Stimulated activated CD4-positive, alpha-beta T cell treated with anti-CD3 and anti-CD28 coated beads, Interleukin-4, amount 100 ng/mL, for 4 hours (primary cell): ENCODE measurements around the gene ATP6V0D1.
"Not testable (repeated sequence)": the region's sequence is repeated elsewhere in the genome, so short reads cannot be mapped to it uniquely, and the experiment has no call there.

ENCODE experiments used
- DNase-seq, 2 experiments: peaks; one replicate each; pipeline ENCODE4 v3.0.0-alpha.2; 2020

ATP6V0D1 gene

DNA sequence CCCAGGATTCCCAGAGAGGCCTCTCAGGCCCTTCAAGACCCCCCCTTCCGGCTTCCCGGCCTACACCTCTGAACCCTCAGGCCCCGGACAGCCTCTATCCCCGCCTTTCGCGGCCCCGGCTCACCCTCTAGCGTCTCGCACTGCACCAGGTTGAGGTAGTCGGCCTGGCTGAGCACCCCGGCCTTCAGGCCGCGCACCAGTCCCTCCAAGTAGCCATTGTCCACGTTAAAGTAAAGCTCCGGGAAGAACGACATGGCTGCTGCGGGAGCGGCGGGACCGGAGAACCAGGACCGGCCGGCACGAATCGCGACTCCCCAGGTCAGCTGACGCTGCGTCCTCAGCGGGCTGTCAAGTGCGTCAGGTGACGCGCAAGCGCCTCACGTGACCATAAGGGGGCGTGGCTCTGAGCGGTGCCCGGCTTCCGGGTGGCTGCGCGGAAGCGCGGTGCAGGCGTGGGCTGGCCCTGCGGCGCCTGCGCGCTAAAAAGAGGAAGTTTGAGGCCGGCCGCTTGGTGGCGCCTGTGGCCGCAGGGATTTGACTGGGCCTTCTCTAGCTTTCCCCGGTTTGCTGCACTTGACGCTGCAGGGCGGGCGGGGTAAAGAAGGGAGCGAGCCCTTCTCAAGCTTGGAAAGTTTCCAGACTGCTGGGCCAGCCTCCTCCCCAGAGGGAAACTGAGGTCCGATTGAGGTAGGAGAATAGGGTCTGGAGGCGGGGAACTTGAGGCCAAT is at the start of gene ATP6V0D1:
ATP6V0D1 (minus strand) TSS at position 325 of the 728 bp plus-strand sequence; CDS start at position 254, 71 bp downstream.
- peak; percentile 97 to 98 for DNase-seq

DNA sequence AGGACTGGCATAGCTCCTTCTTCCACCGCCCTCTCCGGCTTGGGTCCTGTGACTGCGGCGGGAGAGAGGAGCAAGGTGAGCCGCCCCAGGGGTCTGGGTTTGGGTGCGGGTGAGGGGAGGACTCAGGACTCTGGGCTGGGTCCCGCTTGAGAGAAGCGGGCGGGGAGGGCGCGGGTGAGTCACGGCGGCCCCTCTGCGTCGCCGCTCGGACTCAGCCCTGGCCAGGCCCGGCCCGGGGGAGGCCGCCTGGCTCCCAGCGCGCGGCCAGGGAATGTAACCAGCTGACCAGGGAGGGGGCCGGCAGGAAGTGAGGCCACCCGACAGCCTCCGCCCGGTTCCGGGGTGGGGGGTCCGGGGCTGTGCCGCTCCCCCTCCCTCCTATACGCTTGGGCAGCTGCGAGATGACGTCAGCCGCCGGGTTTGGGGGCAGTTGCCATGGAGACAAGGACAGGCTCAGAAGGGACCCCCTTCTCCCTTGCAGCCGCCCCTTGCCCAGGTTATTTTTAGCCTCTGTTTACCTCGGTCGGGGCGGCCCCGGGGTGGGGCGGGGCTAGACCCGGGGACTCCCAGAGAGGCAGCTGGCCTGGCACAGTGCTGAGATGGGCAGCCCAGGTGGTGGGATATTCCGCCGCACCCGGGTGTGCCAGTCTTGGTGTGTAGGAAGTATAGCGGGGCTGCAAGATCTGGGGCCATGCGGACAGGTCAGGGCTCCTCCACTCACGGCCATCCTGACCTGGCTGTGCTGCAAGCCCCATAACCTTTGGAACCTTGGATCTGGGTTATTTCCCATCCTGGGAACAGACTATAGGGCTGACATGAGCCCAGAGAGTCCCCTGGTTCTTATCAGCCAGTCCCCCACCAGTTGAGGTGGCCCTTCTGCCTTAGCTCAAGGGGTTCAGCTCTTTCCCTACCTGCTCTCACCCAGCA is 49.3 kb upstream of the ATP6V0D1 start:
- no peak for DNase-seq

DNA sequence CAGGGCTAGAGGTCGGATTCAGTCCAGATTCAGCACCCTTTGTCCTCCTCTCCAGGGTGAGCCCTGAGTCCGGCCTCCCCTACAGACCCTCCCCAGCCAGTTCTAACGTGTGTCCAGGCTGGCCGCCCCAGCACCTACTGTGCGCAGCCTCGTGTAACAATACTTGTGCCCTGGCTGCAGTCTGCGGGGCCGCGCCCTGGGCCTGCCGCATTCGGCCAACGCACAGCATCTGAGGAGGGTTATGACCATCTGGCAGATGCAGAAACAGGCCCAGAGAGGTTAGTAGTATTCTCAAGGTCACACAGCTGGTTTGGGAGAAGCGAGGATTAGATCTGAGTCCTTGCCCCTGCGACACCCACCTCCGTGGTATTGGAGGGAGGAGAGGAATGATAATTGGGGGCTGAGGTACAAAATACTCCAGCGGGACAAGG is 48.6 kb upstream of the ATP6V0D1 start:
- DNase-seq: no peak

DNA sequence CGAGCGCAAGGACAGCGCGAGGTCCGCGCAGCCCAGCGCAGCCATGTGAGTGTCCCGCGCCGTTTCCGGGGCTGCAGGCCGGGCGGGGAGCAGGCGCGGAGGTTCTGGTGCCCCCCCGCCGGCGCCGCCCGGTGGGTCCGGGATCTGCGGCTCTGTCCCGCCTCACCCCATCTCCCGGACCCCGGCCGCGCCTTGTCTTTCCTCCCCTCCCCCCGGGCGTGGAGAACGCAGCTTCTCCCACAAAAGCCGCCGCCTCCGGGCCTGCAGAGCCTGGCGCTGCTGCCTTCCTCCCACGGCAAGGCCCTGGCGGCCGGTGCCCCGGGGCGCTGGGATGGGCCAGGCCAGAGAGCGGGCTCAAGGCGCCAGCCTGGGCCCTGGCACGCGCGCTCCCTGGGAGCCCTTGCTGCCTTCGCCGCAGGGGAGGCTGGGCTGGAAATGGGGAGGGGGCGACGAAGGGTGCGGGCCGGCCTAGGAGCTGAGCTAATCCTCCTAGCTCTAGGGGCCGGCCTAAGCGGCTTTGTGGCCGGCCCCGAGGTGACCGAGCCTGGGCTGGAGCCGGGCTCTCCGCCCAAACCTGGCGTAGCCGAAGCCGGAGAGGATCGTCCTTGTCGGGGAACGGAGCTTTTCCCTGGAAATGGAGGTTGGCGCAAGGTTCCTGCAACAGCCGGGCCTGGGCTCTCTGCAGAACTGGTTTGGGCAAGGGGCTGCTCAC is 48.1 kb upstream of the ATP6V0D1 start:
- DNase-seq: peak in 1 of 2 experiments; percentile 37

DNA sequence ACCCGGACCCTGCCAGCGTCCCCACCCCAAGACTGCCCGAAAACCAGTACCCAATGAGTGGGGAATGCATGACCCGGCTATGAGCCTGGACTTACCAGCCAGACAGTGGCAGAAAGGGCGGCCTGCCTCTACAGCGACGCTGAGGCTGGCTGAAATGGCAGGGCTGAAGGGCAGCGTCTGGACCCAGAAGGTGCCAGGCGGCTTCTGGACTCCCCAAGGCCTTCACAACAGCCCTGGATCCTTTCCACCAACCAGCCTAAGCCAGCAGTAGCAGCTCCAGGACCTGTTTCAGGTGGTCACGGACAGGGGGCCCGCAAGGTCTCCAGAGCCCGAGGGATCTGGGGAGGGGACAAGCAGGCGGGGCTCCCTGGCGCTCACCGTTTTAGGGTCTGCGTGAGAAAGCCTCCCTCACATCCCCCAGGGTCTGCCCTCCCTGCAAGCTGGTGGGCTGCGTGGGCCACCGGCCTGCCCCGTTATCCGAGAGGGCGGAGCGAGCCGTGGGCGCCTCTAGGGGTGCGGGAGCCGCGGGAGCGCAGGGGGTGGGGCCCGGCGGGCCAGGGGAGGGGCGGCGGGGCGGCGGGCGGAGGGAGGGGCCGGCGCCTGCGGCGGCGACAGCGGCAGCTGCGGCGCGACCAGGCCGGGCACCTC is 47.4 kb upstream of the ATP6V0D1 start, which contains the start of gene RIPOR1:
RIPOR1 (plus strand) TSS at position 608 of the 648 bp plus-strand sequence. CDS start 9,618 bp downstream, outside the sequence.
- DNase-seq: peak; percentile 46 to 57

DNA sequence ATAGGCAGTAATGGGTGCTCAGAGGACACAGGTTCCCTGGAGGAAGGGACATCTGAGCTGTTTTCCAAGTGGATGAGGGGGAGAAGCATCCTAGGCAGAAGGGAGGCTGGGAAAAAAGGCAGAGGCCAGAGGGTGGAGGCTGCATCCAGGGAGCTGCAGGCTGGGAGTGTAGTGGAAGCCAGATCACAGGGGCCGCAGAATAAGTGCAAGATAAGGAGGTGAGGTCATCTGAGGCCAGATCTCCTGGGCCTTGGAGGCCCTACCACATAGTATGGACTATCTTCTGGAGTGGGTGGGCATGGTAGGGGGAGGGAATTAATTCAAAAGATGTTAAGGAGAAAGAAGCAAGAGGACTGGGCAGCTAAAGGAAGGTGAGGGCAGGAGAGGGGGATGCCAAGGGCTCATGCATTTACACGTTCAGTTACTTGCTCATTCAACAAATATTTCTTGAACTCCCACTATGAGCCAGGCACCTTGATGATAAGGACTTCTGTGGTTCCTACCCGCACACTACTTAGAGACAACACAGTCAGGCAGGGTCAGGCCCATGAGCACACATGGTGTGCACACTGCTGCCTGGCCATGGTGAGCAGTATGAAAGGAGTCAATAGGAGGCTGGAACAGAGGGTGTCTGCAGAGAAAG is 45.3 kb upstream of the ATP6V0D1 start:
- no peak for DNase-seq

DNA sequence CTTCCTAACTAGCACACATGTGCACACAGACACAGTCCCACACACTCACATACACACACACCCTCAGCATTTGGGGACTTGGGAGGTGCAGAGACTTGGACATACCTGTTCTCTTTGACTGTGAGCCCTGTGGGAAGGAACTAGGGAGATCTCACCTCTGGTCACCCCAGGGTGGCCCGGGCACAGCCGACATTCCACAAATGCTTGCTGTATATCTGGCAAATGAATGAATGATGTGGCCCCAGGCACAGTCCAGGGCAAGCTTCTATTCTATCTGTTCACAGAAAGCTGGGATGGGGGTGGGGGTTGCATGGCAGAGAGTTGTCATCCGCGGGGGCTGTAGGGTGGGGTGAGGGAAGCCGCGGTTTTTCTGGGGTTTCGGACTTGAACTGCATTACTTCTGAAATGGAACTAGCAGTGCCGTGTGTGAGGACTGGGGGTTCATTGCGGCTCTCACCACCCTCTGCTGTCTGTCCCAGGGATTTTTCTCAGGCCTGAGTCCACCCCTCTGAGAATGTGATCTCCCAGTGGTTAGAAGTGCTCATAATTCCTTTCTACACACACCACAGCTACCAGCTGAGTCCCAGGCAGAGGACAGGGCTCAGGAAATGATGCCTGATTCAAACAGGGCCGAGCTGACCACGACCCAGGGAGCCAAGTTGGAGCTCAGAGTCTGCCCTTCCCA is 44.4 kb upstream of the ATP6V0D1 start:
- no peak for DNase-seq

DNA sequence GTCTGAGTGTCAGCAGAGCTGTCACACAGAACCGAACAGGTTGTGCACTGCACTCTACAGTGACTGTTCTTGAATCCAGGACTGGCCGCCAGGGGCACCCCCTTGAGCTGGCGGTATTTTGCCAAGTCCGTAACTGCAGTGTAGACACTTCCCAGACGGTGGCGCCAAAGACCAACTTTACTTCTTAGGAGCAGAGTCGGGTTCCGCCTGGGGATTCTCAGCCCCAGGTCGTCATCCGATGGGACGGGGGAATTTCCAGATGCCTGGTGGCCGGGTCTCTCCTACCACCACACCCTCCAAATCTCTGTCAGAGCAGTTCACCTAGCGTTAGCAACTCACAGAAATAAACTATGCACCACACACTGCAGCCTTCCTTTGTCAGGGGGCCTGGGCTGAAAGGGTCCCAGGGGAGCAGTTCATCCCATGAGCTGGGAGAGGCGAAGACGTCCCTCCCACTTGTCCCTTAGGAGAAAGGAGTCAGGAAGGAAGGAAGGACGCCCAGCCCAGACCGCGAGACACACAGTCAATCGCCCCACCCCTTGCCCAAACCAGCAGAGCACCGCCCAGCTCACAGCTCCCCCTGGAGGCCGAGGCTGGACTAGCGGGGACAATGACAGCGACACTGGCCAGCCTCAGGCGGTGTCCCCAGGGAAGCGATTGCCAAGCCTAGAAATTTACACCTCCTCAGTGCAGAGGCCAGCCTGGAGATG is 40.3 kb upstream of the ATP6V0D1 start:
- DNase-seq: peak; percentile 94 to 97

DNA sequence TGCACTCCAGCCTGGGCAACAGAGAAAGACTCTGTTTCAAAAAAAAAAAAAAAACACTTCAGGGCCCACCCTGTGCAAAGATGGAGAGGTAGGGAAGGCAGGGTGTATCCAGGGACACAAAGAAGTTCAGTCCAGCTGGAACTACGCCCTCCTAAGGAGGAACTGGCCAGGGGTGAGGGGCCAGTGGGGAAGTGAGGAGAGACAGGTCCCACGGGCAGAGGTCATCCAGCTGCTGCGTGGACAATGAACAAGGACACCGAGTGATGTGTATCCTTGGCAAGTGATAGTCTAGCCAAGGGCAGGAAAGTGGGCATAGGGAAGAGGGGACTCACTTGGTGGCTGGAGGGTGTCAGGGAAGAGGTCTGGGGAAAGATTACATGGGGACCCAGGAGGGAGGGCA is 38.3 kb upstream of the ATP6V0D1 start:
- DNase-seq: no peak

DNA sequence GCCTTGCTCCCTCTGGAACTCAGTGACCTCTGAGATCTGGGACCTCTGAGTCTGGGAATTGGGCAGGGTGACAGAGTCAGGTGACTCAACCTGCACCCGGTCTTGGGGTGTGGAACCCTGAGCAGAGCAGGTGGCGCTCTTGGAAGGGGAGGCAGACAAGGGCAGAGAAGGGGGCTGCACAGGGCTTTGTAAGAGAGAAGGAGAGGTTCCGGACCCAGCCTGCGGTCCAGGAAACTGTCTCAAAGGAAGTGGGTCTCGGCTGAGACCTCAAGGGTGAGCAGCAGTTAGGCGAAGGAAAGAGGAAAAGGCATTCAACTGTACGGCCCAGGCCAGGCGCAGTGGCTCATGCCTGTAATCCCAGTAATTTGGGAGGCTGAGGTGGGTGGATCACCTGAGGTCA is 37.7 kb upstream of the ATP6V0D1 start:
- DNase-seq: no peak

DNA sequence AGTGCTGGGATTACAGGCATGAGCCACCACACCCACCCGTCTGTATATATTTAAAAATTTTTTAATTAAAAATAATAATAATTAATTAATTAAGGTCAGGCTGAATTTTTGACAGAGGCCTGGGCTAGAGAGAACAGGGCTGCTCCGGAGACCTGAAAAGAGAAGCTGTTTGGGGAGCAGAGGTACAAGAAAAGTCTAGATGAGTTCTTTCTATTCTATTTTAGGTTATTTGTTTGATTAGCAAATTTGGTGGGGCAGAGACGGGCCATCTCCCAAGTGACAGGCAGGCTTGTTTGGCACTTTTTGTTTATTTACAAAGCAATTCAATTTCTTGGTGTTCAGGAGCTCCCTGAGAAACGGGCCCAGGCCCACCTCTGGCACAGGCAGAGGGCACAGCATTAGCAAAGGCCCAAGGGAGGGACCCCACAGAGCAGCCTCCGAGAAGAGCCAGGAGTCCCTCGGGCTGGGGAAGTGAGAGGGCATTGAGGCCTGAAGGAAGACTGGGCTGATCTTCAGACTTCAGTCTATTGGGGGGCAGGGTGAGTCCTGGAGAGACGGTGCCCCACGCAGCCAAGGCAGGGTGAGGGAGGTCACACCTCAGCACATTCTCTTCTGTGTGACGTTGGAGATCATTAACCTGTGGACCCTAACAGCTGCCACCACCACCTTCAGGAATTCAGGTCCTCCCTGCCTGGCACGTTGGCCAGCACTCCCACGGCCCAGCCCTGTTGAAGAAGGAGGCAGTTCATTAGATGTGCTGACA is 36.9 kb upstream of the ATP6V0D1 start:
- DNase-seq: no peak

DNA sequence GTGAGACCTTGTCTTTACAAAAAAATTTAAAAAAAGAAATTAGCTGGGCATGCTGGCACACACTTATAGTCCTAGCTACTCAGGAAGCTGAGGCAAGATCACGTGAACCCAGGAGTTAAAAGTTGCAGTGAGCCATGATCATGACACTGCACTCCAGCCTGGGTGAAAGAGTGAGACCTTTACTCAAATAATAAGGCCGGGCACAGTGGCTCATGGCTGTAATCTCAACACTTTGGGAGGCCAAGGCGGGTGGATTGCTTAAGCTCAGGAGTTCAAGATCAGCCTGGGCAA is 36.1 kb upstream of the ATP6V0D1 start:
- DNase-seq: no peak

DNA sequence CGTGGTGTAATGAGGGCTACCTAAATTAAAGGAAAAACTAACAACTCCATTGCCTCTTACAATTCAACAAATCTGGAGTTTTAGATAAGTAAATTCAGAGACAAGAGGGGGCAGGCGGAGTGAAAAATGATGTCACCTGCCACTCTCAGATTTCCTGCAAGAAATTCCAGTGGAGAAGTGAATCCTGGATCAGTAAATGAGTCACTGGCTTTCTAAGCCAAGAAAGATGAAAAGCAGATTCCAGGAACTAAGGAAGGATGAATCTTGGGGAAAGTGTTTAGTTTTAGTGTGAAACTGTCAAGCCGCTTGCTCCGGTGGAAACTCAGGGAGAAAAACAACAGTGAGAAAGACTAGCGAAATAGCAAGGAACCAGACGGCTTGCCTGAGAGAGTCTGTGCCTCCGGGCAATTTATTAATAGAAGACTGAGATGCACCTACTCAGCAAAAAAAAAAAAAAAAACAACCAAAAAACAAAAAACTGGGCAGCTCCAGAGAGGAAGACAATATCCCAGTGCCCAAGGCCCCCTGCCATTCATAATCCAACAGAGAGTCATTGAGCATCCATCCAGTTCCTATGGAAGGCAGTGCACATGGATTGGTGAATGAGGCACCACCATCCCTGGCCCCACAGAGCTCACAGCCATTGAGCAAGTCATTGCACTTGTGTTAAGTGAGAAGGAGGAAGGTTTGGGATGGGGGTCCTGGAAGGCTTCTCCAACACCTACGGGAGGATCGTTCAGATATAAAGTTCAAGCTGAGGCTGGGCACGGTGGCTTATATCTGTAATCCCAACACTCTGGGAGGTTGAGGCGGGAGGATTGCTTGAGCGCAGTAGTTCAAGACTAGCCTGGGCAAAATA is 35.6 kb upstream of the ATP6V0D1 start:
- DNase-seq: no peak

DNA sequence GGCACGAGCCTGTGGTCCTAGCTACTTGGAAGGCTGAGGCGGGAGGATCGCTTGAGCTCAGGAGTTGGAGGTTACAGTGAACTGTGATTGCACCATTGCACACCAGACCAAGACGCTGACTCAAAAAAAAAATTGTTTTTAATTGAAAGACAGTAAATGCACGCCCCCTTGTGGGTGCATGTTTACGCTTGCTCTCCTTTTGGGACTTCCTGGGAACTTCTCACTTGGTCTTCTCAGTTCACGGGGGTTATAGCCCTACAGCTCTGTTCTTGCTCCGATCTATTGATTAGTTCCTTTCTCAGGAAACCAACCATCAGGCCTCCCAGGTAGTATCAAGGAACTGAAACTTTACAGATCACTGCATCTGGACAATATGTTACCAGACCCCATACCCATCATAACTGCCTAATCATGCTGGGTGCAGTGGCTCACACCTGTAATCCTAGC is 33.4 kb upstream of the ATP6V0D1 start:
- peak; percentile 67 to 75 for DNase-seq

DNA sequence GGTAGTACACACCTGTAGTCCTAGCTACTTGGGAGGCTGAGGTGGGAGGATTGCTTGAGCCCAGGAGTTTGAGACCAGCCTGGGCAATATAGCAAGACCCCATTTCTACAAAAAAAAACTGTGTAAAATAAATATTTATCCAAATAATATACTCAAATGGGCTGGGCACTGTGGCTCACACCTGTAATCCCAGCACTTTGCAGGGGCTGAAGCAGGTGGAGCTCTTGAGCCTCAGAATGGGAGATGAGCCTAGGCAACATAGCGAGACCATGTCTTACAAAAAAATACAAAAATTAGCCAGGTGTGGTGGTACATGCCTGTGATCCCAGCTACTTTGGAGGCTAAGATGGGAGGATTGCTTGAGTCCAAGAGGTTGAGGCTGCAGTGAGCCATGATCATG is 32.9 kb upstream of the ATP6V0D1 start:
- DNase-seq: not testable (repeated sequence)

DNA sequence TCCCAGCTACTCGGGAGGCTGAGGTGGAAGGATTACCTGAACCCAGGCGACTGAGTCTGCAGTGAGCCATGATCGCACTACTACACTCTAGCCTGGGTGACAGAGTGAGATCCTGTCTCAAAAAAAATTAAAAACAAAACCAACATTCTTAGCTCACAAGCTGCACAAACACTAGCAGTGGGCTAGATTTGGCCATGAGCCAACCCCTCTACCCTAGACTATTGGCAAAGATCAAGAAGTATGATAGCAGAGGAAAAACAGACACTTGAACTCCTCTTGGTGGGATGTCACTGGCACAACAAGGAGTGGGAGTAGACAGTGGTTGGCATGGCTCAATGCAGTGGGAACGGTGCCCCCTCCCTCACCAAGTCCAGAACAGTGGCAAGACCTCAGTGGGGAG is 28.1 kb upstream of the ATP6V0D1 start:
- DNase-seq: no peak

DNA sequence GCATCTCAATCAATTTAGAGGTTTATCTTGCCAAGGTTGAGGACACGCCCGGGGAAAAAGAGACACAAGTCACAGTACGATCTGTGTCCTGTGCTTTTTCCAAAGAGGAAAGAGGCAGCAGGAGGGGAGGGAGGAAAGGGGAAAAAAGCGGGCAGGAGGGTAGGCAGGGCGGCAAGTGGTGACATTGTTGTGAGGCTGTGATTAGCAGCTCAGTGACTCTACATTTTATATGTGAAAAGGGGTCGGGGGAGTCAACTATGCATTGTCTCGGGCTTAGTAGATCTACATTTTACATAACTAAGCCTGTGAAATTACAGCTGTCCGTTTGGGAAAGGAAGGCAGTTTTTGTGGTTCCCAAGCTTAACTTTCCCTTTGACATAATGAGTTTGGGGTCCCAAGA is 25.5 kb upstream of the ATP6V0D1 start:
- no peak for DNase-seq

DNA sequence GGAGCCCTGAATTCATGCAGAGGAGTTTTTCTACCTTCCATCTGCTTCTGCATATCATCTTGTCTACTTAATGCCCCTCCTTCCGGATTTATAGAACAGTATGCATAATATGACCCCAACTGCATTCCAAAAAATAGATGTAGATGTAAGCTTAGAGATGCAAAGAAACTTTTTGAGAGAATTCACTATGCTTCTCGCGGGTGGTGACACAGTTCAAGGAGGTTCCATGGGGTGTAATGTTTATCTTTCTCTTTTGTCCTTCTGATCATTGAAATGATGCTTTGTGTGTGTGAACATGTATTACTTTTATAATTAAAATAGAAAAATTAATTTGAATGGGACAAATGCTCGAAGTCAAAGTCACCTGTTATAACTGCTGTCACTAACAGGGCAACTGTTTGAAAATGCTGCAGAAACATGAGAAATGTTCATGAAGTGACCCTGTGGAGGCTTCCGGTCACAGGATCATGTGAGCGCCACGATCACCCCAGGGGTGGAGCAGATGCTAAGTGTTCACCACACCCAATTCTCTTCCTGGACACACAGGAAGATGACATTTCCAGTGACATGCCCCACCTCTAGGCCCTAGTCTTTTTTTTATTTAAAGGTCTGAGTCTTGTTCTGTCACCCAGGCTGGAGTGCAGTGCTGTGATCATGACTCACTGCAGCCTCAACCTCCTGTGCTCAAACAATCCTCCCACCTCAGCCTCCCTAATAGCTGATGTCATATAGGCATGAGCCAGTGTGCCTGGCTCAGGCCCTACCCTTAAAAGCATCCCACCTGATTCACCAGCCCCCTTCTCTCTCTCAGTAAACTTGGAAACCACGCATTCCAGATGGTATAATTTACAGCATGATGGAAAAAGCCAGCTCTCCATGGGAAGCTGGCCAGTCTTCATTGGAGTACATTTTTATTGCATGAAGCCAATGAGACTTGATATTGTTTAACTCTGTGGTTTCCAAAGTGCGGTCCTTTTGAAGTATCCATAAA is 23.4 kb upstream of the ATP6V0D1 start:
- peak in 1 of 2 experiments; percentile 56 for DNase-seq
